ENCODE measurements around the gene MRPS11.
"Not testable (repeated sequence)": the region's sequence is repeated elsewhere in the genome, so short reads cannot be mapped to it uniquely, and the experiment has no call there.

The MRPS11 gene

DNA sequence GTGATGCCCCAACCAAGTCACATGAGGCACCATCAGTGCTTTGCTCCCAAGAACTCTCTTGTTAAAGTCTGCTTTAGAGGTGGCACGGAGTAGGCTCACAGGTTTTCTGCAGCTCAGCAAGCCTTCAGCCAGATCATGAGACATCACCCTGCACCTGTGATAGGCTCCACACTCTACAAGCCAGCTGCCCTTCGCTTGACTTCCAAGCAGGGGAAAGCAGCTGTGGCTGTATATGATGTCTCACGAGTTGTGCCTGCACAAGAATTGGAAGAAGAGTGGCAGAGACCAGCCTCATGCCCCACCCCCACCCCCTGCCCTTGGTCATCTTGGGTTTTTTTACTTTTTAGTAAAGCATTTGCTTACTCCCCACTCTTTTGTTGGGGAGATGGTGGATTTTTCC lies 22.5 kb downstream of the MRPS11 start:
- no peak for DNase-seq (ENCODE audit: low read depth)

DNA sequence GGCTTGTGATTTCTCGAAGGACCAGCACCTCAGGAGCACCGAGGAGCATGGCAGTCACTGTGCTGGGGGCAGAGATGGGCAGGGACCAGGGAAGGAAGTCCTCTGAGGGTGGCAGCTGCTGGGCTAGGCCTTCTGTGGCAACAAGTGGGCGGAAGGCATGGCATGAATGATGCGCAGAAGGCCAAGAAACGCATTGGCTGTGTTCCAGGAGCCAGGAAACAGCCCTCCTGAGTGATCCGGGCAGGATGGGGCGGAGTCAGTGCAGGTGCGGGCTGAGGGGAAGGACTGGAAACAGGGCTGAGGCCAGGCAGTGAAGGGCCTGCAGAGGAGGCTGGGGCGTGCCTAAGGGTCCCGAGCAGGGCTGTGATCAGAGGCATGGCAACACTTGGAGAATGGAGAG lies 23.6 kb downstream of the MRPS11 start:
- no peak for DNase-seq (ENCODE audit: low read depth)

DNA sequence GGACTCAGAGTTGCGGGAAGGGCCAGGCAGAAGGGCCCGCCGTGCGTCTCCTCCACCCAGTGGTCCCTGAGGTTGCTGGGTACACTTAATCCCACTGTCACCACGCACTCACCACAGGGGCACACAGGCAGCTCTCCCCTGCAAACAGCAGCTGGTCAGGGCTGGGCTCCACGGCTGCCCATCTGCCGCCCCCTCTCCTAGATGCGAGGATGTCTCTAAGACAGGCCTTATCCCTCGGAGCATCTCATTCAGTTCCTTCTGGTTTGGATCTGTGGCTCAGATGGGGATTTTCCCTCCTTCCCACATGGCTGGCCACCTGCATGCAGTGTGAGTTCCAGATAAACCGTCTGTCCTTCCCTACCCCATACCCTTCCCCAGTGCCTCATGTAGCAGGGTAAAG lies 26.3 kb downstream of the MRPS11 start:
- DNase-seq (ENCODE audit: low read depth), result no peak

DNA sequence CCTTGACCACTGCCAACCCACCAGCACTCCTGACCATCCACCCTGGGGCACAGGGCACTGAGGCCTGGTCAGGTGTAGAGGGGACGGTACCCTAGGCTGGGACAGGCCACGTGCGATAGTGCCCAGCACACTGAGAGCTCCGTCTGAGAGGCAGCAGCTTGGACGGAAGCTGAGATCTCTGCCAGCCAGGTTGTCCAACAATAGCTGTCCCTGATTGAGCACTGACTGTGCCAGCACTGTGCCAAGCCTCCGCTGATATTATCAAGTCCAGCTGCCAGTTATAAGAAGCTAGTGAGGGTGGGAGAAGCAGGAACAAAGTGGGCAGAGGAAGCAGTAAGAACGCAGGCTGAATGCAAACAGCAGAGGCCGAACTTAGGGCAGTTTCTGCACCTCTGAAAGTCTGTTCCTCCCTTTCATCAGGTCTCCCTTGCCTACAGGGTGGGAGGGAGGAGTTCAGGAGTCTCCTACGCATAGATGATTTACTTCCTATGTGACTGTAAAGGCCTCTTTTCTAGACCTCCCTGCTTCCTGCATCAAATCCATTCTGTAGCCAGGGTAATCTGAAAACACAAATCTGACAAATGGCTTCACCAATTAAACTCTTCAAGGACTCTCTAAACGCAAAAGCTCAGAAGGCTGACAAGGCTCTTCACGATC lies 29.7 kb downstream of the MRPS11 start:
- DNase-seq (ENCODE audit: low read depth), result no peak

DNA sequence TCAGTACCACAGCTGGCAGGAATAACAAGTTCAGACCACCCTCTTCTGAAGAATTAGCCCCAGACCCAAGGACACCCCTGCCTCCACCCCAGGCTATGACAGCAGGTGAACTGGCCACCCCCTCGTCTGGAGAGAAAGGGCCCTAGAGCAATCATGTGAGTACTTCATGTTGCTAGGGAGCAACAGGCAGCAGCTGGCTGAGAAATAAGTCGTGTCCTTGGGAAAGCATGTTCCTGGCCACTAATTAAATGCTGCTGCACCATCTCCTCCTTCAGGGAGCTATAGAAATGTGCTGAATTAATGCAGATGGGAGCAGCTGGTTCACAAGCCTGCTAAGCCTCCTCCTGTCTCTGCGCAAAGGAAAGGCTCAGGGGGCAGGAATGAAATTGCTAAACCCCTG lies 31.5 kb downstream of the MRPS11 start:
- no peak for DNase-seq (ENCODE audit: low read depth)

- no peak for DNase-seq (ENCODE audit: low read depth)
Measured at GRCh38 chr15:88504445-88504844, 36.9 kb downstream of the MRPS11 start.

GRCh38 chr15:88505721-88506120 lies 38.2 kb downstream of the MRPS11 start:
- DNase-seq (ENCODE audit: low read depth), result no peak

DNA sequence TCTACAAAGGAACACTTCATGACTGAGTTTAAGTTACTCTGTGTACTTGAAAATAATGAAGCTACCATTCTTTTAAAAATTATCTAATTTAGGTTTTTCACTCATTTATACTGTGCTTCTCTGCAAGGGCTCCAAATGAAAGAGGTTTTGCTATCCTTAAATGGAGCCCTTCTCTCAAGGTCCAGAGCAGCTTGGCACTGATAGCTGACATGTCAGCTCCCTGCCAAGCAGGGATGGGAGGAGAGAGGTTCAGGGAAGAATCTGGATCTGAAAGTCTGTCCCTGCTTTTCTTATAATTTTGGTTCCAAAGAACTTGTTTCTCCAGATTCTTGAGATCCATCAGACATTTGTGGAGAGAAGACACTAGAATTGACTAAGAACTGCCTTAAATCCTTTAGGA lies 39.1 kb downstream of the MRPS11 start:
- DNase-seq (ENCODE audit: low read depth), result no peak

GRCh38 chr15:88509321-88509720 lies 41.8 kb downstream of the MRPS11 start:
- no peak for DNase-seq (ENCODE audit: low read depth)

DNA sequence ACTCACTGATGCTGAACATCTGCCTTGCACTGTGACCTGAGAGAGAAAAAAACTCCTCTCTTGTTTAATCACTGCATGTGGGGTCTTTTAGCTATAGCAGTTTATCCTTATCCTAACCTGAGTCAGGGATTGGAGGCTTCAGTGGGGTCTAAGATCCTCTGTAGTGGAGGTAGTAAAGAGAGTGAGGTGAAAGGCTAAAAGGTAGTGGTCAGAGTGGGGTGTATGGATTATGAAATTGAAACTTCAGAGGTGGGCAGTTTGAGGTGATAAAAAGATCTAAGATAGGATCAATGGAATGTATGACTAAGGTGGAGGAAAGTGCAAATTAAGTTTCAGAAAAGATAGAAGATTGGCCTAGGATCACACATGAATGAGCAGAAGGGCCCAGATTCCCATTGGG lies 42.5 kb downstream of the MRPS11 start:
- DNase-seq (ENCODE audit: low read depth), result no peak

DNA sequence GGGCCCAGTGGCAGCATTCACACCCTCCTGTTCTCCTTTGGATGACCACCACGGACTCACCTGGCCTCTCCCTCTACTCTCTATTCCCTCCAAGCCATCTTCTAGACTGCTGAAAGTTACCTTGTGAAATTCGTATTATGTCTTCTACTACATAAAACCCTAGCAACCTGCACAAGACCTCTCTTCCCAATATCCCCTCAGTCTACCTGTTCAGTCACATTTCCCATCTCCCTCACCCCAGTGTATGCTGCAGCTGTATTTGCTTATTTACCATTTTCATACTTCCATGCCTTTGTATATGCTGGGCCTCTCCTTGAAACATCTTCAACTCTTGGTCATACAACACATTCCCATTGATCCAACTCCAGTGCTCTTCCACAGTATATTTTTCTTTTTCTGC lies 43.7 kb downstream of the MRPS11 start:
- DNase-seq (ENCODE audit: low read depth), result no peak

GRCh38 chr15:88512078-88512477 lies 44.6 kb downstream of the MRPS11 start:
- no peak for DNase-seq (ENCODE audit: low read depth)

- DNase-seq (ENCODE audit: low read depth), result no peak
Measured at GRCh38 chr15:88512601-88513000, 45.1 kb downstream of the MRPS11 start.

GRCh38 chr15:88513195-88513594 lies 45.7 kb downstream of the MRPS11 start:
- DNase-seq (ENCODE audit: low read depth), result no peak

- DNase-seq (ENCODE audit: low read depth), result no peak
Measured at GRCh38 chr15:88518903-88519302, 51.4 kb downstream of the MRPS11 start.

- not testable (repeated sequence) for DNase-seq (ENCODE audit: low read depth)
Measured at GRCh38 chr15:88524094-88524493, 56.6 kb downstream of the MRPS11 start.

- no peak for DNase-seq (ENCODE audit: low read depth)
Measured at GRCh38 chr15:88525418-88525817, 57.9 kb downstream of the MRPS11 start.

DNA sequence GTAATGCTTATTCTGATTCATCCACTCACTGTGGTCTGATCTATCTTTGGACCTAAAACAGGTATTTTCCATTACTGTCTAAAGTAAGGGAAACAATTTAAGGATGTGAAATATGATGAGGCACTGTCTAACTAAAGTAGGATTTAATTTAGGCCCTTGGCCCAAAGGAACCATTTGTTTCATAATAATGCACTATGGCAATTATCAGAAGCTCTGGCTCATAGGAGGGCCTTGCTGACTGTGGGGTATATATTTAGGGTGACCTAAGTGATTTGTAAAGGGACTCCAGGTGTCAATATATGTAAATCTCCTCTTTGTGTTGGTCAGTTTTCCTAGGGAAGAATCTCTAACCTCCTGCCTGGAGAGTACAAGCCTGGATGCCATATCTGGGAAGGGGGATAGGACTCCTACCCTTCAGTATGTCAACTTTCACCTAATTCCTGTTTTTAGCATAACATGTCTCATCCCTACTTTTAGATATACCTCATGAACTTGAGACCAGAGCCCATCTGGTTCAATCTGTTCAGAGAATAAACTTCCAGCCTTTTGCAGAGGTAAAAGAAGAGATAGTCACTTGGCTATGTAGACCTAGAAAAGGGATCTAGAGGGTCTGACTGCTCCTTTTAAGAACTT lies 58.9 kb downstream of the MRPS11 start:
- DNase-seq (ENCODE audit: low read depth), result no peak

DNA sequence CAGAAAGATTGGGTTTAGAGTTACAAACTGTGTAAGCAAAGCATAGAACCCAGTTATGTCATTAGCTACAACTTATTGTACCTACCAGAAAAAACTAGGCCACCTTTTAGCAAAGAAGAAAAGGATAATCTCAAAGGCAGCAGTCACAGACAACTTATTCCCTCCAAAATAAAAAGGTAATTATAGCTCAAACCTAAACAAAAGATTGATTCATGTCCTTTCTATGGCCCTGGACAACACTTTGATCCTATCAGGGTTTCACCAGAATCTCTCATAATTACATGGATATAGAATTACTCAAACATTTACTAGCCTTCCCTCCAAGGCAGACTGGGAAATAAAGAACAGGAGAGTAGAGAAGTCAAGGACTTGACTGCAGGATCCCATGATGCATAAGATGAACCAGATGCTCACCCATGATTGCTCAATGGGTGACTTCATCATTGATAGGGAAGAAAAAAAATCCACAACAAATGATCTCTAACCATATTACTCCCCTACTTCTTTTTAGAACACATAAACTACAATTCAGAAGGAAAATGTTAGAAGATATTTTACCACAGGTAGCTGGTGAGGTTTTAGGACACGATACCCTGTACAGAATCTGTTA lies 61.6 kb downstream of the MRPS11 start:
- no peak for DNase-seq (ENCODE audit: low read depth)

Data from stimulated activated CD8-positive, alpha-beta memory T cell treated with anti-CD3 and anti-CD28 coated beads, Interleukin-15, amount 100 ng/mL, for 24 hours (primary cell).